Neural cell (in vitro differentiated cells): Measurements from ENCODE around the gene HIPK2.

Experiments
- CTCF ChIP-seq: fragments of 450-650 bp; IDR thresholded peaks from 2 replicates; pipeline ENCODE4 v1.5.1; 2014; ENCODE audit warnings: antibody characterized with exemption, mild to moderate bottlenecking, moderate library complexity; ENCODE audit not compliant: poor library complexity, severe bottlenecking
- EZH2 ChIP-seq: fragments of 200-600, 300-800 bp; shearing (Covaris generic), sonication (generic); IDR thresholded peaks from 2 replicates; pipeline ENCODE4 v1.6.1; 2014; ENCODE audit warnings: antibody characterized with exemption, low read length, borderline replicate concordance, mild to moderate bottlenecking; ENCODE audit not compliant: insufficient read depth, poor library complexity, severe bottlenecking

- TF ChIP-seq CTCF: no peak
- TF ChIP-seq EZH2: no peak
These were observed 75.9 kb downstream of the HIPK2 start for GRCh38 chr7:139701908-139702307.
